Nephron (organoid): Measurements from ENCODE around the gene TLR9.

ENCODE experiments used
- H3K27ac Mint-ChIP-seq, 3 experiments: 2 replicates each; pipeline ENCODE4 v1.8.0; 2020; ENCODE audit warnings: mixed read lengths in 3 of 3, mild to moderate bottlenecking in 2 of 3, moderate library complexity in 1 of 3
- H3K27me3 Mint-ChIP-seq: 2 replicates; pipeline ENCODE4 v1.8.0; 2021; ENCODE audit warnings: low read depth, mild to moderate bottlenecking, moderate library complexity, mixed read lengths
- H3K36me3 Mint-ChIP-seq: 2 replicates; pipeline ENCODE4 v1.8.0; 2020; ENCODE audit warnings: low read depth, mixed read lengths
- H3K4me1 Mint-ChIP-seq: 2 replicates; pipeline ENCODE4 v1.8.0; 2020; ENCODE audit warnings: mixed read lengths
- H3K4me3 Mint-ChIP-seq, 3 experiments: 2 replicates each; pipeline ENCODE4 v1.8.0; 2020; ENCODE audit warnings: mild to moderate bottlenecking in 3 of 3, mixed read lengths in 3 of 3, moderate library complexity in 2 of 3
- H3K9me3 Mint-ChIP-seq: 2 replicates; pipeline ENCODE4 v1.8.0; 2020; ENCODE audit warnings: mixed read lengths
- CTCF ChIP-seq, 3 experiments: fragments of 200-600 bp; sonication (generic); IDR thresholded peaks; one replicate each; pipeline ENCODE4 v1.5.0; 2021; ENCODE audit warnings: antibody characterized with exemption in 3 of 3; ENCODE audit not compliant: unreplicated experiment in 3 of 3

Gene TLR9

GRCh38 chr3:52245322-52246263 is 20.1 kb upstream of the TLR9 start, which contains the start of gene PPM1M:
TSS of gene PPM1M (plus strand) at chr3:52245759. CDS start at chr3:52245825, 66 bp downstream.
- no peak for TF ChIP-seq CTCF (IDR thresholded peaks at IDR 0.05; ENCODE audit: unreplicated experiment in 3 of 3)
- Mint-ChIP-seq H3K9me3 (no peaks in the 10 kb centered on the region), H3K27ac (peak within 1 kb of the TSS in 2 of 3 experiments; percentile 30 to 44), H3K27me3 (peaks cover 5% of the 10 kb centered on the region), H3K36me3 (peaks cover 12% of the 10 kb centered on the region), H3K4me1 (peaks cover 5% of the 10 kb centered on the region), H3K4me3 (peak within 1 kb of the TSS; percentile 80 to 83 (median 83))

GRCh38 chr3:52243791-52244628 is 18.6 kb upstream of the TLR9 start:
- peaks cover 5% of the 10 kb centered on the region for H3K27me3 Mint-ChIP-seq
- H3K27ac Mint-ChIP-seq: no peak overlapping the region
- H3K9me3 Mint-ChIP-seq: no peaks in the 10 kb centered on the region
- H3K36me3 Mint-ChIP-seq: no peaks in the 10 kb centered on the region
- no peak for TF ChIP-seq CTCF (IDR thresholded peaks at IDR 0.05; ENCODE audit: unreplicated experiment in 3 of 3)
- peaks cover 19% of the 10 kb centered on the region for H3K4me1 Mint-ChIP-seq
- H3K4me3 Mint-ChIP-seq: peak overlapping the region; percentile 73 to 77 (median 73)

GRCh38 chr3:52242039-52242438 is 16.6 kb upstream of the TLR9 start:
- no peaks in the 10 kb centered on the region for H3K36me3 Mint-ChIP-seq
- no peak overlapping the region for H3K27ac Mint-ChIP-seq
- no peak for TF ChIP-seq CTCF (IDR thresholded peaks at IDR 0.05; ENCODE audit: unreplicated experiment in 3 of 3)
- H3K4me3 Mint-ChIP-seq: peak overlapping the region; percentile 4 to 48 (median 41)
- peaks cover 5% of the 10 kb centered on the region for H3K27me3 Mint-ChIP-seq
- peaks cover 25% of the 10 kb centered on the region for H3K4me1 Mint-ChIP-seq
- H3K9me3 Mint-ChIP-seq: no peaks in the 10 kb centered on the region

GRCh38 chr3:52240886-52241370 is 15.5 kb upstream of the TLR9 start:
- Mint-ChIP-seq H3K27ac (peak overlapping the region in 2 of 3 experiments; percentile 38 to 49), H3K4me1 (peaks cover 25% of the 10 kb centered on the region), H3K9me3 (no peaks in the 10 kb centered on the region), H3K27me3 (peaks cover 5% of the 10 kb centered on the region), H3K4me3 (peak overlapping the region; percentile 95 to 99 (median 99)), H3K36me3 (no peaks in the 10 kb centered on the region)
- no peak for TF ChIP-seq CTCF (IDR thresholded peaks at IDR 0.05; ENCODE audit: unreplicated experiment in 3 of 3)

GRCh38 chr3:52240059-52240885 is 14.8 kb upstream of the TLR9 start:
- Mint-ChIP-seq H3K4me1 (peaks cover 25% of the 10 kb centered on the region), H3K4me3 (peak overlapping the region; percentile 95 to 99 (median 99)), H3K36me3 (no peaks in the 10 kb centered on the region), H3K27ac (peak overlapping the region in 2 of 3 experiments; percentile 49 to 87), H3K9me3 (no peaks in the 10 kb centered on the region), H3K27me3 (peaks cover 5% of the 10 kb centered on the region)
- no peak for TF ChIP-seq CTCF (IDR thresholded peaks at IDR 0.05; ENCODE audit: unreplicated experiment in 3 of 3)
